OCI-LY3 (cell line): ENCODE data around the gene CD8B.

Experiments used
- H2AFZ ChIP-seq: fragments of 200-600, 300-600 bp; shearing (Covaris generic); 2 replicates; pipeline ENCODE4 v1.6.0; 2014; ENCODE audit warnings: antibody characterized with exemption, low read depth, low read length
- H3K27ac ChIP-seq: fragments of 200-600, 300-600 bp; sonication (generic); 2 replicates; pipeline ENCODE4 v1.5.1; 2014; ENCODE audit warnings: mild to moderate bottlenecking, low read length, moderate library complexity, mixed read lengths
- H3K27me3 ChIP-seq: fragments of 200-600, 300-600 bp; sonication (generic); 2 replicates; pipeline ENCODE4 v1.6.1; 2014; ENCODE audit warnings: low read depth, low read length, mixed read lengths
- H3K36me3 ChIP-seq: fragments of 200-600, 300-600 bp; sonication (generic); replicated peaks from 2 replicates; pipeline ENCODE3; 2014; ENCODE audit warnings: low read depth, low read length, mixed read lengths
- H3K4me1 ChIP-seq: fragments of 300-600, 200-600 bp; sonication (generic); 2 replicates; pipeline ENCODE4 v1.6.1; 2014; ENCODE audit warnings: low read length, mixed read lengths
- H3K4me2 ChIP-seq: fragments of 200-600, 300-600 bp; sonication (generic); 2 replicates; pipeline ENCODE4 v1.6.1; 2014; ENCODE audit warnings: low read length, mixed read lengths
- H3K4me3 ChIP-seq: fragments of 300-600, 200-600 bp; sonication (generic); 2 replicates; pipeline ENCODE4 v1.5.1; 2014; ENCODE audit warnings: antibody characterized with exemption, mild to moderate bottlenecking, low read length, moderate library complexity
- H3K79me2 ChIP-seq: fragments of 300-600, 200-600 bp; shearing (Covaris generic); 2 replicates; pipeline ENCODE4 v1.6.1; 2014; ENCODE audit warnings: mild to moderate bottlenecking, low read length, mixed read lengths
- H3K9ac ChIP-seq: fragments of 300-600, 200-600 bp; shearing (Covaris generic); 2 replicates; pipeline ENCODE4 v1.6.0; 2014; ENCODE audit warnings: mild to moderate bottlenecking, low read length, moderate library complexity
- H3K9me3 ChIP-seq: fragments of 200-600, 300-600 bp; shearing (Covaris generic); 2 replicates; pipeline ENCODE4 v1.6.1; 2014; ENCODE audit warnings: low read length, mixed read lengths; ENCODE audit not compliant: insufficient read depth
- H4K20me1 ChIP-seq: fragments of 200-600, 300-600 bp; sonication (generic); 2 replicates; pipeline ENCODE4 v1.6.1; 2016; ENCODE audit warnings: low read length, mixed read lengths; ENCODE audit not compliant: insufficient read depth
- EZH2phosphoT487 ChIP-seq: fragments of 200-600 bp; shearing (Covaris generic); IDR thresholded peaks from 2 replicates; pipeline ENCODE4 v1.6.1; 2018; ENCODE audit warnings: antibody characterized with exemption, mixed run types, low read depth
- TF ChIP-seq, protein P1 (sequence below): fragments of 200-600, 300-600 bp; sonication (generic); IDR thresholded peaks from 2 replicates; pipeline ENCODE4 v1.5.1; 2014; ENCODE audit warnings: antibody characterized with exemption, low read length, low read depth

The CD8B gene

DNA sequence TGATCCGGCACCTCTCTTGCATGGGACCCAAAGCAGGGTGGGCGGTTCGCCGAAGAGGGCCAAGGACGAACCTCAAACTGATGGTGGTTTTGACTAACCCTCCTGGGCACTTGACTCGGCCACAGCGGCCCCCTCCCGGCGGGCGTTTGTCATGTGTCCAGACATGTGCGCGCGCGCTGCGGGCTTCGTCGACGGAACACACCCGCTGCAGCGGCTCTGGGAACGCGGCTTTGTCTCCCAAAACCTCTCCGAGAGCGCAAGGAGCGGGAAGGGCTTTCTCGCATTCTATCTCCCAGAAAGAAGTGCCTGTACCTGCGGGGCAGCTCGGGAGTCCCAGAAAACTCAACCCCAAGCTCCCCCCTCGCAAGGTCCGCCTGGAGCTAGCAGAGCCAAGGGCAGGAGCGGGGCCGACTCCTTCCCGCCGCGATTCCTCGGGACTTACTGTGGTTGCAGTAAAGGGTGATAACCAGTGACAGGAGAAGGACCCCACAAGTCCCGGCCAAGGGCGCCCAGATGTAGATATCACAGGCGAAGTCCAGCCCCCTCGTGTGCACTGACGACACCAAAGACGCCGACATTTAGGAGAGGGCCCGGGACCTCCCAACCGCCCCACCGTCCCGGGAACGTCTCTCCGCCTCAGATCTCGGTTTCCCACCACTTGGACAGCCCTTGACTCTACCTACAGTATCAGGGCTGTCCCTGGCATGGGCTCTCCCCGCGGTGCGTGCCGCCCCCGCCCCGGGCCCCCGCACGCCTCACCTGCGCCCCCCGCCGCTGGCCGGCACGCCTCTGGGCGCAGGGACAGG, 72.6 kb downstream of the CD8B start:
- H3K4me3 ChIP-seq: no peak overlapping the region
- peaks cover 9% of the 10 kb centered on the region for H3K4me1 ChIP-seq
- H3K27ac ChIP-seq: no peak overlapping the region
- H3K9me3 ChIP-seq: no peaks in the 10 kb centered on the region
- no peak overlapping the region for H3K9ac ChIP-seq
- H3K4me2 ChIP-seq: no peak overlapping the region
- no peaks in the 10 kb centered on the region for H3K36me3 ChIP-seq
- H3K27me3 ChIP-seq: peaks cover 6% of the 10 kb centered on the region
- H3K79me2 ChIP-seq: no peaks in the 10 kb centered on the region
- no peak overlapping the region for H2AFZ ChIP-seq
- no peaks in the 10 kb centered on the region for H4K20me1 ChIP-seq
- TF ChIP-seq, protein P1, sequence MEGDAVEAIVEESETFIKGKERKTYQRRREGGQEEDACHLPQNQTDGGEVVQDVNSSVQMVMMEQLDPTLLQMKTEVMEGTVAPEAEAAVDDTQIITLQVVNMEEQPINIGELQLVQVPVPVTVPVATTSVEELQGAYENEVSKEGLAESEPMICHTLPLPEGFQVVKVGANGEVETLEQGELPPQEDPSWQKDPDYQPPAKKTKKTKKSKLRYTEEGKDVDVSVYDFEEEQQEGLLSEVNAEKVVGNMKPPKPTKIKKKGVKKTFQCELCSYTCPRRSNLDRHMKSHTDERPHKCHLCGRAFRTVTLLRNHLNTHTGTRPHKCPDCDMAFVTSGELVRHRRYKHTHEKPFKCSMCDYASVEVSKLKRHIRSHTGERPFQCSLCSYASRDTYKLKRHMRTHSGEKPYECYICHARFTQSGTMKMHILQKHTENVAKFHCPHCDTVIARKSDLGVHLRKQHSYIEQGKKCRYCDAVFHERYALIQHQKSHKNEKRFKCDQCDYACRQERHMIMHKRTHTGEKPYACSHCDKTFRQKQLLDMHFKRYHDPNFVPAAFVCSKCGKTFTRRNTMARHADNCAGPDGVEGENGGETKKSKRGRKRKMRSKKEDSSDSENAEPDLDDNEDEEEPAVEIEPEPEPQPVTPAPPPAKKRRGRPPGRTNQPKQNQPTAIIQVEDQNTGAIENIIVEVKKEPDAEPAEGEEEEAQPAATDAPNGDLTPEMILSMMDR: no peak
- TF ChIP-seq EZH2phosphoT487: no peak

DNA sequence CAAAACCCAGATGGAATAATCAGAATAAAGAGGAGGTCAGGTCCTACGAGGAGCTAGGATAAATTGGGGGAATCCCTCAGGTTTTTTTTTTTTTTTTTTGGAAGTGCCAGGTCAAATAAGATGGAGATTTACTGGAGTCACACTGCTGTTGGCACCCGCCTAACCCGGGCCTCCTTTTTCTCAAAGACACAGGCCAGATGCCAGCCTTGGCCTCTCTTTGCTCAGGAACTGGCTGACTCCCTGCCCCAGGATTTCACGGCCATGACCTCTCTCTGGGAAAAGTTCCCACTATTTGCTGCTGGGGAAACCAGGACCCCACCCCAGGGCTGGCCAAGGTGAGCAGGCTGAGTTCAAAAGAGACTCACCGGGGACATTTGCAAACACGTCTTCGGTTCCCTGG, 73.5 kb downstream of the CD8B start:
- Histone ChIP-seq H3K9me3 (no peaks in the 10 kb centered on the region), H3K4me1 (peaks cover 18% of the 10 kb centered on the region), H3K79me2 (no peaks in the 10 kb centered on the region), H3K36me3 (no peaks in the 10 kb centered on the region), H3K27me3 (peaks cover 6% of the 10 kb centered on the region), H3K9ac (no peak overlapping the region), H3K4me3 (no peak overlapping the region), H4K20me1 (peaks cover 6% of the 10 kb centered on the region; the same call in 1 of the 2 replicates), H3K27ac (no peak overlapping the region), H2AFZ (no peak overlapping the region), H3K4me2 (no peak overlapping the region)
- no peak for TF ChIP-seq EZH2phosphoT487
- TF ChIP-seq, protein P1: no peak

DNA sequence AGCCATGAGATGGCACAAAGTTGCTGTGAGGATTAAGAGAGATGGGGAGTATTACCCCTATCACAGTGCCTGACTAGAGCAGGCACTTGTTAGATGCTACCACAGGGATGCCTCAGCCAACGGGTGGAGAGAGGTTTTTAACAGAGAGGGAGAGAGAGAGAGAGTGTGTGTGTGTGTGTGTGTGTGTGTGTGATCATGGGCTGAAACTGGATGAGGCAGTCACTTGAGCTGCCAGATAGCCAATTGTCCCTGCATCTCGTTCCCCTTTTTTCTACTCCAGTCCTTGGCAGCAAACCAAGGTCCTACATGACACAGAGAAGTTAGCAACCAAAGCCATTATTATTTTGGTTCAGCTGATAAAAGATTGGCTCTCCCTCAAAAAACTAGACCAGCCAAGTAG, 74.0 kb downstream of the CD8B start:
- Histone ChIP-seq H3K79me2 (no peaks in the 10 kb centered on the region), H3K27me3 (peaks cover 6% of the 10 kb centered on the region)
- TF ChIP-seq, protein P1: no peak
- no peak for TF ChIP-seq EZH2phosphoT487

DNA sequence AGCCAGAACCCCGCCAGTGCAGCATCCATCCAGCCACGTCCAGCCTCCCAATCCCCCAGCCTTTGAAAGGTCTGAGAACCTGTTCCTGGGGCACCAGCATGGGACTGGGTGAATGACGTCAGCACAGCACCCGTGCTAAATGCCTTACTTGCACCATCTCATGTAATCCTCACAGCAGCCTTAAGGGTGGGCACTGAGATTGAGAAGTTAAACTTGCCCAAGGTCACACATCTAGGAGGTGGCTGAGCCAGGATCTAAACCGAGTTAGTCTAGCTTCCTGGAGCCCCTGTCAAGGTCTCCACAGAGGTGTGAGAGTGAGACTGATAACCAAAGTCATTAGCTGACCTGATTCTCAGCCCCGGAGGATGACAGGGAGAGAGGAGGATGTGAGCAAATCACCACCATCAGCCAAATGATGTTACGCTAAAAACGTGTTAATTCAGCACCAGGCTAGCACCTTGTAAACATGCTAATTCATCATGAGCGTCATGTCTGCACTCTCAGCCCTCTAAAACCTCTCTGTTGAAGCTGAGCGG, 75.6 kb downstream of the CD8B start:
- peaks cover 6% of the 10 kb centered on the region for H3K27me3 ChIP-seq
- H3K27ac ChIP-seq: no peak overlapping the region
- H3K9ac ChIP-seq: no peak overlapping the region
- H3K36me3 ChIP-seq: no peaks in the 10 kb centered on the region
- H3K4me2 ChIP-seq: no peak overlapping the region
- no peaks in the 10 kb centered on the region for H3K9me3 ChIP-seq
- H2AFZ ChIP-seq: no peak overlapping the region
- no peaks in the 10 kb centered on the region for H3K79me2 ChIP-seq
- no peak overlapping the region for H3K4me3 ChIP-seq
- H4K20me1 ChIP-seq: peaks cover 14% of the 10 kb centered on the region; the same call in 1 of the 2 replicates
- no peak for TF ChIP-seq EZH2phosphoT487
- TF ChIP-seq, protein P1: no peak
- peaks cover 38% of the 10 kb centered on the region for H3K4me1 ChIP-seq

More for the DNA sequence above, 74.0 kb downstream of the CD8B start:
- H4K20me1 ChIP-seq: peaks cover 6% of the 10 kb centered on the region; the same call in 1 of the 2 replicates
- no peak overlapping the region for H3K4me2 ChIP-seq
- H3K36me3 ChIP-seq: no peaks in the 10 kb centered on the region
- peaks cover 22% of the 10 kb centered on the region for H3K4me1 ChIP-seq
- no peak overlapping the region for H3K4me3 ChIP-seq
- H2AFZ ChIP-seq: no peak overlapping the region
- H3K9ac ChIP-seq: no peak overlapping the region
- no peaks in the 10 kb centered on the region for H3K9me3 ChIP-seq
- H3K27ac ChIP-seq: no peak overlapping the region
